Esophagus squamous epithelium (tissue), 5 donors: Measurements from ENCODE around the gene PSTPIP2. TPM values are rescaled to one million over a fixed set of nuclear protein-coding genes. Genes with fewer than 3 reads are reported as not detected.

Experiments
- DNase-seq: peaks from one replicate; lab custom pipeline; 2025; lab: John Stamatoyannopoulos, UW
- H3K27ac ChIP-seq, 4 donors: fragments of 200-600 bp; sonication (generic); one replicate each; pipeline ENCODE4 v1.5.1; 2016 to 2019; ENCODE audit warnings: mild to moderate bottlenecking in 1 of 4
- H3K27me3 ChIP-seq, 4 donors: fragments of 200-600 bp; sonication (generic); 1 replicate in 3 of 4; 2 replicates in 1 of 4; pipeline versions ENCODE4 v1.5.1 to v1.6.0; 2017 to 2021; ENCODE audit warnings: antibody characterized with exemption in 1 of 4
- H3K36me3 ChIP-seq, 3 donors: fragments of 200-600 bp; sonication (generic); one replicate each; pipeline ENCODE4 v1.5.1; 2016 to 2019
- H3K4me1 ChIP-seq, 3 donors: fragments of 200-600 bp; sonication (generic); one replicate each; pipeline ENCODE4 v1.5.1; 2017 to 2019
- H3K4me3 ChIP-seq, 4 donors: fragments of 200-600 bp; sonication (generic); 1 replicate in 3 of 4; 2 replicates in 1 of 4; pipeline ENCODE4 v1.5.1; 2016 to 2019; ENCODE audit warnings: mild to moderate bottlenecking in 2 of 4, moderate library complexity in 1 of 4
- H3K9me3 ChIP-seq, 3 donors: fragments of 200-600 bp; sonication (generic); one replicate each; pipeline ENCODE4 v1.5.1; 2016 to 2019
- CTCF ChIP-seq, 6 experiments: fragments of 450-650 bp in 4 of 6; fragments of 200-600 bp in 2 of 6; sonication (generic) in 2 of 6; IDR thresholded peaks; one replicate each; pipeline ENCODE4 v1.5.1; 2016 to 2019; ENCODE audit warnings: antibody characterized with exemption in 6 of 6, mild to moderate bottlenecking in 4 of 6, moderate library complexity in 4 of 6
- POLR2A ChIP-seq, 4 donors: fragments of 450-650 bp; IDR thresholded peaks; one replicate each; pipeline ENCODE4 v1.6.1; 2017; ENCODE audit warnings: antibody characterized with exemption in 4 of 4, mild to moderate bottlenecking in 4 of 4, moderate library complexity in 3 of 4
- WGBS, 2 donors: methylation state at CpG; one replicate each; pipeline ENCODE4 v1.1.5; 2018; 5-methylcytosine and 5-hydroxymethylcytosine counted together
- intact Hi-C: fragments of 100-400 bp; cut with DNase I; formaldehyde crosslinking; loops from one replicate; pipeline ENCODE4 v1.15.0; 2022
- total RNA-seq, 4 donors: library from RNA; depleted of rRNA; stranded (reverse); fragments of >200 nt; gene quantifications; one replicate each; pipeline ENCODE4 v1.1.0, GENCODE V29; 2016
- donor health status: DM: yes; HTN: yes; CAD: no.

PSTPIP2 gene
- total RNA-seq, 4 donors from 2014 or later = 5.6 to 18.7 (median 11.1) TPM

GRCh38 chr18:46054956-46055837 lies 16.9 kb downstream of the PSTPIP2 start:
- H3K27me3 ChIP-seq = no peaks in the 10 kb centered on the region
- H3K36me3 ChIP-seq = no peaks in the 10 kb centered on the region
- H3K9me3 ChIP-seq = no peaks in the 10 kb centered on the region
- intact Hi-C loops = no loop called here
- no peak overlapping the region for H3K27ac ChIP-seq
- DNase-seq = no peak
- no peak for TF ChIP-seq POLR2A (IDR thresholded peaks at IDR 0.05)
- no peak for TF ChIP-seq CTCF (IDR thresholded peaks at IDR 0.05)
- no peaks in the 10 kb centered on the region for H3K4me1 ChIP-seq
- no peak overlapping the region for H3K4me3 ChIP-seq
- WGBS, 2 donors = 77 to 82% methylated on average over 6 of the region's 6 CpGs

- no peak for DNase-seq
- Histone ChIP-seq H3K36me3 (no peaks in the 10 kb centered on the region), H3K4me1 (no peaks in the 10 kb centered on the region), H3K27ac (no peak overlapping the region), H3K4me3 (no peak overlapping the region), H3K27me3 (no peaks in the 10 kb centered on the region), H3K9me3 (no peaks in the 10 kb centered on the region)
- 74 to 88% methylated on average over 6 of the region's 6 CpGs for WGBS, 2 donors
- TF ChIP-seq POLR2A (IDR thresholded peaks at IDR 0.05) (no peak), CTCF (IDR thresholded peaks at IDR 0.05) (no peak)
- intact Hi-C loops = no loop called here
These were observed 18.5 kb downstream of the PSTPIP2 start for GRCh38 chr18:46053368-46054095.

GRCh38 chr18:46051731-46052461 lies 20.2 kb downstream of the PSTPIP2 start:
- Histone ChIP-seq H3K9me3 (no peaks in the 10 kb centered on the region), H3K4me1 (no peaks in the 10 kb centered on the region), H3K36me3 (no peaks in the 10 kb centered on the region), H3K27ac (no peak overlapping the region), H3K4me3 (no peak overlapping the region), H3K27me3 (no peaks in the 10 kb centered on the region)
- WGBS, 2 donors = 57 to 79% methylated on average over 5 to 6 of the region's 6 CpGs
- DNase-seq = no peak
- intact Hi-C loops = no loop called here
- TF ChIP-seq CTCF (IDR thresholded peaks at IDR 0.05) = no peak
- no peak for TF ChIP-seq POLR2A (IDR thresholded peaks at IDR 0.05)

- Histone ChIP-seq H3K27ac (no peak overlapping the region), H3K4me3 (no peak overlapping the region), H3K4me1 (no peaks in the 10 kb centered on the region), H3K27me3 (no peaks in the 10 kb centered on the region), H3K36me3 (no peaks in the 10 kb centered on the region), H3K9me3 (no peaks in the 10 kb centered on the region)
- WGBS, 2 donors = 94 to 98% methylated on average over 5 of the region's 5 CpGs
- no peak for TF ChIP-seq CTCF (IDR thresholded peaks at IDR 0.05)
- no peak for TF ChIP-seq POLR2A (IDR thresholded peaks at IDR 0.05)
- intact Hi-C loops = no loop called here
- DNase-seq = no peak
These were observed 21.8 kb downstream of the PSTPIP2 start for GRCh38 chr18:46050268-46050667.
